CD4-positive, alpha-beta T cell treated with Interleukin-17A for 1 hour (primary cell): ENCODE results near the gene DSPP.

ENCODE experiments used
- DNase-seq: peaks from one replicate; pipeline ENCODE4 v3.0.0-alpha.2; 2020

Gene DSPP

GRCh38 chr4:87632469-87632868 lies 24.1 kb downstream of the DSPP start:
- no peak for DNase-seq

DNA sequence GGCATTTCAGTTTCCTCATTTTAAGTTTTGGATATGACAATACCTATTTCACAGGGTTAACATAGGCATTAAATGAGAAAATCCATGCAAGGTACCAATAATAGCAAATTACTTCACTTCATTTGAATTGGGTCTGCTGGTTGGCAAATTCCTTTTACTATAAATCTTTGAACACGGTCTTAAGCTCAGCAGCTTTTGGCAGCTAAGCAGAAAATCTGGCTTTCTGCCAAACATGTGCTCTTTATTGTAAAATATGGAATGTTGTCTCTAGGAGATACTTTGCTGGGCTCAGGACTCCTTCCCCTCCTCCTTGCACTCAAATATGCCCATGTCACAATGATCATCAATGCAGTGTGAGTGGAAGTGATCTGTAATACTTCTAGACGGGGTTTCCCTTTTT lies 24.9 kb downstream of the DSPP start:
- DNase-seq, result no peak

DNA sequence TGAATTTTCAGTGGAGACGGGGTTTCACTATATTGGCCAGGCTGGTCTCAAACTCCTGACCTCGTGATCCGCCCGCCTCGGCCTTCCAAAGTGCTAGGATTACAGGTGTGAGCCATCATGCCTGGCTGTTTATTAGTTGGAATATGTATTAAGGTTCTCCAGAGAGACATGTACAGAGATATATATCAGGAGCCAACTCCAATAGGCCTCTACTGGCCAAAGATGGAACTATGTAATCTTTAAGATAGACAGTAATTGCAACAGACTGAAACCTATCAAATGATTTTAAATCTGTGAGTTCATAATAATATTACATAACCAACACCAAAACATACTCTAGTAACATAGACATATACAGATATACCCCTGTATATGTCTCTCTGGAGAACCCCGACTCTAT lies 36.0 kb downstream of the DSPP start:
- DNase-seq, result no peak

DNA sequence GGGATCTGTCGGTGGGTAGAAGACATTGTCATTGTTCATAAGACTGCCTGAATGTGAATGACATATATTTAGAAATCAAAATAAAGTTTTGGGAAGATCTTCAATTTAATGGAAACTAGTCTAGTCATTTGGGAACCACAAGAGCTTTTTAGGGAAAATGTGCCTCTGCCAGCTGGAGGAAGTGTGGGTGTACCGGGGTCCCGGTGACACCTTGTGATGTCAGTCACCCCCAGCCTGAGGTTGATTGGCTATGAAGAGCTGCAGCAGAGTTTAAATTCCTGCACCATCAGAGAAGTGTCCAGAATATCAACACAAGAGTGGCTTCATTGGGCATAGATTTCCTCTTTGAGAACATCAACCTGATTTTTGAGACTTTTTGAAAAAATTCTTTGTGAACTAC lies 41.7 kb downstream of the DSPP start, which contains the start of gene DMP1:
Gene DMP1 (plus strand): TSS at position 301 of the 400 bp plus-strand sequence. CDS start 6,213 bp downstream, outside the sequence.
- no peak for DNase-seq

GRCh38 chr4:87650938-87651337 lies 42.6 kb downstream of the DSPP start:
- DNase-seq, result no peak

DNA sequence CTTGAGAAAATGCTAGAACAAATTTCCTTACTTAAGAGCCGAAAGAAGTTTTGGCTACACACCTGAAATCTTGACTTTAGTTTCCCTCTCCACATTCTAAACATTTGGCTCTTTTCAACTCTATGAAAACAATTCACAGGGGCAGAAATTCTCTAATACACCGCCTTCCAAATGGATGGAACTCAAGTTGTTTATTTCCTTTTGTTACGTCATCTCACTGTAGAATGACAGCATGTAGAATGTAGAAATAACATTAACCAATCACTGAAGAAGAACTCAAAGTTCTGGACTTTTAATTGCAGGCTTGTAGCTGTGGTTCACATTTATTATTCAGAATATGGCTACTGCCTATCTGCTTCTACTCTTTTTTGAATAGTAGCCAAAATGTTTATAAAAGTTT lies 43.6 kb downstream of the DSPP start:
- DNase-seq, result no peak

DNA sequence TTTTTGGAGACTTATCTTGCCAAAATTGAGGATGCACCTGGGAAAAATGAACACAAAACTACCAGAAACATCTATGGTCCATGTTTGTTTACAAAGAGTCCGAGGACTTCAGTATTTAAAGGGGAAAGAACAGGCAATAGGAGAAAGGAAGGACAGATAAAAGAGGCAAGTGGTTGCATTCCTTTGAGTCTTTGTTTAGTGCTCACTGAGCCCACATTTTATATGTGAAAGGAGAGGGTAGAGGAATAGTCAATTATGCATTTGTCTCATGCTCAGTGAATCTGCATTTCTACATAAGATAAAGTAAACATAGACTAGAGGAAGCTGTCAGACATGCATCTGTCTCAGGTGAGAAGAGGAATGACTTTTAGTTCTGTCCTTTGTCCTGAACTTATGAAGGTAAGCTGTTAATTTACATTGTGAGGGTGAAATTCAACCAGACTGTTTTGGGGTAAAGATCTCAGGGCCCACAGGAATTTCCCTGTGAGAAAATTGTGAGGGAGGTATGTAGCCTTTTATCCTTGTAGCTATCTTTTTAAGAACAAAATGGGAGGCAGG lies 46.2 kb downstream of the DSPP start:
- no peak for DNase-seq

DNA sequence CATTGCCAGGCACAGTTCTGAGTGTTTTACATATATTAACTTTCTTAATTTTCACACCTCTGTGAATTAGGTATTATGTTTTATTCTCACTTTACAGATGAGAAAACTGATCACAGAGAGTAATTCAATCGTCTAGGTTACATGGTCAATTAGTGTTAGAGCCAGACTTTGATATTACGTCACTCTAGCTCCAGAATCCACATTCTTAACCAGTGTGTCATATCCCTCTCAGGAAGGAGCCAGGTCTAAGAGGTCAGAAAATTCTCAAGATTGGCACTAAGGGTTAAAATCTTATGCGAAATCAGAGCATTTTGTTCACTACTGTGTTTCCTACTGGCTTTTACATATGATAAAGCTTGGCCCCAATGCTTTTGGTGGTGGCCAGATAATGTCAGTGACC lies 49.2 kb downstream of the DSPP start:
- DNase-seq, result no peak

- no peak for DNase-seq
Observed at GRCh38 chr4:87659247-87659931, 51.1 kb downstream of the DSPP start.

- DNase-seq, result no peak
Observed at GRCh38 chr4:87662871-87663270, 54.5 kb downstream of the DSPP start.
